GM19324 (cell line): ENCODE data around the gene S100A3.
"Not testable (repeated sequence)": the region's sequence is repeated elsewhere in the genome, so short reads cannot be mapped to it uniquely, and the experiment has no call there.

Experiments
- ATAC-seq: cut with Tn5 transposase; IDR thresholded peaks from one replicate; pipeline ENCODE4 v1.9.1; 2021; ENCODE audit warnings: mild to moderate bottlenecking, moderate library complexity; ENCODE audit not compliant: unreplicated experiment, low FRiP score

The S100A3 gene

DNA sequence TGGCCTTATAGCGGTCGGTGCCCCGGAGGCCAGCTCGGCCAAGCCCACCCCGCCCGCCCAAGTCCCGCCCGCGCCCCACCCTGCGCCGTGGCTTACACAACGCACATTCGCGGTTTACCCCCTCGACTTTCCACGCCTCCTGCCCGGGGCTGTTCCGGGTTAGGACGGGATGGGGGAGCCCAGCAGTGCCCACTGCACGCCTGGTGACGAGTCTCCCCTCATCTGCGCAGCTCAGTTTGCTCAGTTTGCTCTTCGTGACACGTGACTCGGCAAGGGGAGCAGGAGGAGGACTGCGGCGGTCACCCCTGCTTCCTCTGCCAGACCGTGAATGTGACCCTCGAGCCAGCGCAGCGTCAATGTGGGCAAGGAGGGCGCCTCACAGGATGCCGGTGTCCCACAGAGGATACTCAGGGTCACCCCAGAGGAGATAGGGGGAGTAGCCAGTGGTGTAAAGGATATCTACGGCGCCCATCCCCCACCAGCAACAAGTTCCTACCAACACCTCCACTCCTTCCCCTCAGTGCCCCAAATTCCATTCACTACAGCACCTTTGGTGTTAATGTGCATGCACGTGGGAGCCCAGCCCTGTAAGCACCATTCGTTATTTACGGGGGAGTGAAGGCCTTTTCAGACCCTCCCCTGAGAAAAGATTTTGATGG is 12.9 kb downstream of the S100A3 start:
- ATAC-seq: peak; percentile 55

DNA sequence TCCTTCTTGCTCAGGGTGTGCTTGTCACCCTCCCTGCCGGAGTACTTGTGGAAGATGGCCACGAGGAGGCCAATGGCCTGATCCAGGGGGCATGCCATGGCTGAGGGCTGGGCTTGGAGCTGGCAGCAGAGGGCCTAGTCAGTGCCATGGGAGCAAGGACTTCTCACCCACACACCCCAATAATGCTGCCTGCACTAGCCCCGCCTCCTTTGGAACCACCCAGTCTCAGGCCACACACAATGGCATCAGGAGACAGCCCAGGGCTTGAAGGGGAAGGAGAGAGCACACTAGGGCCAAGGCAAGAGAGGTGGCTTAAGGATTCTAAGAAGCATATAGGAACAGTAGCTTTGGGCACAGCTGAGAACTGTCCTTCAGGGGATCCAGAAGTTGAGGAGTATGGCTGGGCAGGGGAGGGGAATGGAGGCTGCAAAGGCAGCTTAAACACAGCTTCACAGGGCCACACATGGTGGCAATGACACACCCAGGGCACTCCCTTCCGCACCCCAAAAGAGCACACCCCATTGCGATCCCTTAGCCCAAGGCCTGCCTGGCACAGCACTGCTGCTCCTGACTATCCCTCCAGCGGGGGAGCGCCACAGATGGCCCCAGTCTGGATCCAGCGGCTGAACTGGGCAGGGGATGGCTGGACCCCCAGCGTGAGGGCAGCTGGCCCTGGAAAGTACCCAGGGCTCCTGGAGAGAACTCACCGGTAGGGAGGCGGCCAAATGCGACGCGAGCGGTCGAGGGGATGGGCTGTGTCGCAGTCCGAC is 13.6 kb downstream of the S100A3 start, which contains the start of gene S100A6:
TSS of gene S100A6 (minus strand) at position 750 of the 770 bp plus-strand sequence. CDS start at position 98, 652 bp downstream.
- ATAC-seq: no peak

DNA sequence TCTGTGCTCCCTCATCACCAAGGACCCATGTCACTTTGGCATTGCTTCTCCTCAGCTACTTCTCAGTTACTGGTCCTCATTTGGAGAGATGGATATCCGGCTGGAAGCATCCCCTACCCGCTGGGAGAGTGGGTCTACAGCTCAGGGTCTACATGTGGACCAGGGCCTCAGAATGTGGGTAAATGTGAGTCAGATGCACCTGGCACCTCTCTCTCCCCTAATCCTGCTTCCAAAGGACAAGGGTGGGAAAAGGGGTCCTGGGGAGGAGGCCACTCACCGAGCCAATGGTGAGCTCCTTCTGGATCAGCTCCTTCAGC is 14.2 kb downstream of the S100A3 start:
- no peak for ATAC-seq

DNA sequence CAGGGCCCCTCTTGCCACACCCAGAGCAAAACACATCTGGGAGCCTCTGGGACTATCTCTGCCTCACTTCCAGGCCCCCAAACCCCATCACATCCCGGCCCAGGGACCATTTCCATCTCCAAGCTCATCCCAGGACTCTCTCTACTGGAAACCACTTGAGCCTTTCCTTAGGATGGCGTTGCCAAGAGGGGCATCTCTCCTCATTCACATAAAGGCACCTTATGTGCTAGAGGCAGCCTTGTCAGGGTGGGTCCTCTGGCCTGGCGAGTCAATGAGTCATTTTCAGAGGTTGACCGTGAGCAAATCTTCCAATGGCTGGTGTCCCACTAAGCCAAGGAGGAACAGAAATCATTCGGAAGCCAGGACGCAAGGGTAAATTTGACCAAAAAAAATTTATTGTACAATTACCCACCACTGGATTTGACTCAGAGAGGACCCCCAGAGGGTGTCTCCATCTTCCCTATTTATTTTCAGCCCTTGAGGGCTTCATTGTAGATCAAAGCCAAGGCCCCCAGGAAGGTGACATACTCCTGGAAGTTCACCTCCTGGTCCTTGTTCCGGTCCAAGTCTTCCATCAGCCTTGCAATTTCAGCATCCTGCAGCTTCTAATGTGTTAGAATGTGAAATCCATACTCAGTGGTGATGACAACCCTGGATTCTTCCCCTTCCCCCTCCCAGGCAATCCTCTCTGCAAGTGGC is 14.7 kb downstream of the S100A3 start:
- ATAC-seq: no peak

DNA sequence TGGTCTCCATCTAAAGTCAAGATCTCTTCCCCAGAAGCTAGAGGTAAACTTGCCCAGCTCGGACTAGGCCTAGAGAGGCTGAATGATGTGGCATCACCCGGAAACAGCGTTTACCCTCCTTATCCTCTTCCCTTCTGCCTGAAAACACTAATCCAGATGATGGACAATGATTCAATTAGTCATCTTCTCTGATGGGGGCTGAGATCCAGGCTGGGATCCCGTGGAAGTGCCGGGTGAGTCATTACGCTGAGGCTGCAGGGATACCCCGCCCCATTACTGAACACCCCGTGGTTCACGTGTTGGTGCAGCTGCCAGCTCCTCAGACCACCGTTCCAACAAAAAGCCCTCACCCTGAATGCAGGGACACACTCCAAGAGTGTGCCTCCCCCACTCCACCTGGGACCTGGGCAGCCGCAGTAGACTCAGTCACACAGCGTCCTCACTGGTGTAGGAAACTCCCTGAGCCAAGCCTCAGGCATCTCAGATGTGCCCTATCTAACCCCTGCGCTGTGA is 15.3 kb downstream of the S100A3 start:
- no peak for ATAC-seq

DNA sequence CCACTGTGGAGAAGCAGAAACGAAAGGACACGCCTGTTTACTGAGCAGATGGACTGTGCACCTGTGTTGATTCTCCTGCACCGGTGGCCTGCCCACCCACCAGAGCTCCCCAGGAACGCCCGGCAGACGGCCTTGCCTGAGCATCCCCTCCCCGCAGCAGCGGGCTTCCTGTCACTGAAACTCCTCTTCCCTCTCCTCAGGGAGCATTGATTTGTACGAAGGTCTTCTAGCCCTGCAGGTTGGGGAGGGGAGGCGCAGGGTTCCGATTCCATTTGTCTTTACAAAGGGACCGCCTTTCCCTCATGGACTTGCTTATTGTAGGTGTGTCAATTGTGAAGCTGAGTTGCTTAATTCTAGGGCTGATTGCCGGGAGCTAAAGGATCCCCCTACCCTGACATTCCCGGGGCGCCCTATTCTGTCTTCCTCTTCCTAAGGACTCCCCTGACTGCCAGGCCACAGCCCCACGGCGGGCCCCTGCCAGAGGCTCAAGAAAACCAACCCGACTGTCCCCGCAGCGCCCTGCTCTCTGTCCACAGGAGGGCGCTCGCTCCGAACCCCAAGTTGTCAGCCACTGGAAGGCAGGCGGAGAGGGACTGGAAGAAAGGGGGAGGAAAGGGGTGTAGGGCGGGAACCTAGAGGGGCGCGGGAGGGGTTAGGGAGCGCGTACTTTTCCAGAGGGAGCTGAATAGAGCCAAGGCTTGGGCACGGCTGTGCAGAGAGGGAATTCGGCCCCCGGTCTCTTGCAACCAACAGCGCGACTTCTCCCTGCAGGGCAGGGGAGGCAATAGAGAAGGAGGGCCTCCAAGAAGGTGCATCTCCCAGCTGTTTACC is 16.1 kb downstream of the S100A3 start:
- no peak for ATAC-seq

DNA sequence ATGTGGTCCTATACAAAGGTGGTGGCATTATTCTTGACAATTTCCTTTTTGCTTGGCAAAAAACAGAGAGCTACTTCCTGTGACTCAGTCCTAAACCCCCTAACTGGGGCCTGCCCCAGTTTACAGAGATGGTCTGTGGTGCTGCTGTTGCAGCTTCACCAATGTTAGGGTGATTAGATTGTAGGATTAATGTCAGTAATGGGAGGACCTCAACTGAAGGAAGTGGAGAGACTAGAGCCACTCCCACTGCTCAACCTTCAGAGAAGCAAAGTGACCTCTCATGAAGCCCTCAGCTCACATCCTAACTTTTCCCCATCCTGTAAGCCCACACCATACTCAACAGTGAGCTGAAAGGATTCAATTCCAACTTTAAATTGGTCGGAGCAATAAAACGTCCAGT is 16.9 kb downstream of the S100A3 start:
- no peak for ATAC-seq

DNA sequence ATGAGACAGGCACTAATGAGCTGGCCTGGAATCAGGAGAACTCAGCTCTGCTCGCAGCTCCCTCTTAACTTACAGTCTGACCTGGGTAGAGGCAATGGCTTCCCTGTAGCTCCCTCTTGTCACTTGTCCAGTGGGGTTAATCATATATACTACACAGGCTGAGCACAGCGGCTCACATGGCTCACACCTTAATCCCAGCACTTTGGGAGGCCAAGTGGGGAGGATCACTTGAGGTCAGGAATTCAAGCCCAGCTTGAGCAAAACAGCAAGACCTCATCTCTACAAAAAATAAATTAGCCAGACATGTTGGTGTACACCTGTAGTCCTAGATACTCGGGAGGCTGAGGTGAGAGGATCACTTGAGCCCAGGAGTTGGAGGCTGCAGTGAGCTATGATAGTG is 17.4 kb downstream of the S100A3 start:
- ATAC-seq: no peak

DNA sequence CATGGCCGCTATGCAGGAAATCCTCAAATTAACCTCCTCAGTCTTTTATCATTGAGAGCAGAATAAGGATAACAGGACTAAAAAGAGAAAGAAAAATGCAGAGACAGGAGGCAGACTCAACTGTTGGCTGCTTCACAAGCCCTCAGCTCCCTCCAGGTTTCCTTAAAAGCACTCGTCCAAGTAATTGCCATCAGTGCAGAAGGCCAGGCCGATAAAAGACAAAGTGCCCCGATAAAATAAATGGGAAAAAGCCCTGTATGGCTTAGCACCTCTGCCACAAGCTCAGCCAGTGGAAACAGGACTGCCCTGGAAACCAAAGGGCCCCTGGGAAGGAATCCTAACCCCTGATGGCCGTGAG is 21.4 kb downstream of the S100A3 start:
- ATAC-seq: no peak

DNA sequence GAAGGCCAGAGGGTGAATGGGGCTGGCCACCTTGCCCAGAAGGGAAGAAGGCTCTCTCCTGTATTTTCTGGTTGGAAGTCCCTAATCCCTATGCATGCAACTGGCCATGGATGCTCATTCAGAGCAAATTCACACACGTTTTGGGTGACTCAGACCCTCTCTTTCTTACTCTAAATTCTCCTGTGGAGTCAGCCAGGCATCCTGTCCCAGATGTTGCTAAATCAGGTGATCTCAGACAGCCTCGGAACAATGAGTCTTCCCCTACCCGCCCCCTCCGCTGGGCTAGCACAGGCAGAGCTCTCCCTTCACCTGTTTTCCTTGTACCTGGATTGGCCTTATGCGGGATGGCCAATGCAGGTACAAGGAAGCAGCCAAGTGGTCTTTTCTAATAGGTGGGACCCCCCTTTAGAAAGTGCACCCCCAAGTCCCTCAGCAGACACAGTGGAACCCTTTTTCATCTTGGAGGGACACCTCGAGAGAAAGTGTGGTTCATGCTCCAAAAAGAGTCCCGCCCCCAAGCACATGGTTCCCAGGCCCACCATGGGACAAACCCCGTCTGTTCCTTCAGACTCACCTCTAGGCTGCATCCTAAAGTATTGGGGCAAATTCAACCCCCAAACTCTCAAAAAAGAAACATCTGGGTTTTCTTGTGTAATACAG is 21.9 kb downstream of the S100A3 start:
- ATAC-seq: no peak

DNA sequence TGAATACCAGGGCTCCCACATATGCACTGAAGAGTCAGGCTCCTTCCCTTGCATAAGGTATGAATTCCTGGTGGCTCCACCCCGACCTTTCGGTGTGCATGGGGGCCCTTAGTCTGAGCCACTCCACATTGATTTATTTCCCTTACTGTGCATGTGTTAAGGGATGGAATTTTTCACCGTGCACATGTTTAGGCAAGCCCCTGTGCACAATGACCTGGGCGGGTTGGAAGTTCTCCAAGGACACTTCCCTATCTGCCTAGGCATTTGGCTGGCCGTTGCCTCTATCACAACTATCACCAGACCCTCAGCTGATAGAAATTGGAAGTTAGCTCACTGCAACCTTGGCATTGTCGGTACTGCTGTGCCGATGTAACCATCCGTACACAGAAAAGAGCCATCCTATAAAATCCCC is 22.9 kb downstream of the S100A3 start:
- no peak for ATAC-seq

DNA sequence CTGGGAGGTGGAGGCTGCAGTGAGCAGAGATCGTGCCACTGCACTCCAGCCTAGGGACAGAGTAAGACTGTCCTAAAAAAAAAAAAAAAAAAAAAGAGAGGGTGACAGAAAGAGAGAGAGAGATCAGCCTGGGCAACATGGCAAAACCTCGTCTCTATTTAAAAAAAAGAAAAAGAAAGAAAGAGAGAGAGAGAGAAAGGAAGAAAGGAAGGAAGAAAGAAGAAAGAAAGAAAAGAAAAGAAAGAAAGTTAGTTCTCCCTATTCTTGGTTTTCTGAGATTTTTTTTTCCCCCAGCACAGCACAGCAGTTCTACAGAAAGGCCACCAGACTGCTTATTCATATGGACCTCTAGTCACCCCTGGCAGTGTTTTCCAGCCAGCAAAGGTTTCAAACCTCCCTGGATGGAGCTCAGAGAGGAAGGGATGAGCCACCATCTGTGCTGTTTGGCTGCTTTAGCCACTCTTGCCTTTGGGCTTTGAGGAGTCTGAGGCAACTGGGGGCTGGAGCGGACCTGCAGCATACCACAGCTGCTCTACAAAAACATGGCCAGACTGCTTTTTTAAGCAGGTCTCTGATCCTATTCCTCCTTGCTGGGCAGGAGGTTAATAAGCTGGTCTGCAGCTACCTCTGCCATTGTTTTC is 23.9 kb downstream of the S100A3 start:
- no peak for ATAC-seq

DNA sequence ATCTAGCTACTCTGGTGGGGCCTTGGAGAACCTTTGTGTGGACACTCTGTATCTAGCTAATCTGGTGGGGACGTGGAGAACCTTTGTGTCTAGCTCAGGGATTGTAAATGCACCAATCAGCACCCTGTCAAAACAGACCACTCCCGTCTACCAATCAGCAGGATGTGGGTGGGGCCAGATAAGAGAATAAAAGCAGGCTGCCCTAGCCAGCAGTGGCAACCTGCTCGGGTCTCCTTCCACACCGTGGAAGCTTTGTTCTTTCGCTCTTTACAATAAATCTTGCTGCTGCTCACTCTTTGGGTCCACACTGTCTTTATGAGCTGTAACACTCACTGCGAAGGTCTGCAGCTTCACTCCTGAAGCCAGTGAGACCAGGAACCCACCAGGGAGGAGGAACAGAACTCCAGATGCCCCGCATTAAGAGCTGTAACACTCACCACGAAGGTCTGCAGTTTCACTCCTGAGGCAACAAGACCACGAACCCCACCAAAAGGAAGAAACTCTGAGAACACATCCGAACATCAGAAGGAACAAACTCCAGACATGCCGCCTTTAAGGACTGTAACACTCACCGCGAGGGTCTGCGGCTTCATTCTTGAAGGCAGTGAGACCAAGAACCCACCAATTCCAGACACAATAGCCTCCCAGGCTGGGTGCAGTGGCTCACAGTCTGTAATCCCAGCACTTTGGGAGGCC is 26.6 kb downstream of the S100A3 start:
- ATAC-seq: not testable (repeated sequence)

DNA sequence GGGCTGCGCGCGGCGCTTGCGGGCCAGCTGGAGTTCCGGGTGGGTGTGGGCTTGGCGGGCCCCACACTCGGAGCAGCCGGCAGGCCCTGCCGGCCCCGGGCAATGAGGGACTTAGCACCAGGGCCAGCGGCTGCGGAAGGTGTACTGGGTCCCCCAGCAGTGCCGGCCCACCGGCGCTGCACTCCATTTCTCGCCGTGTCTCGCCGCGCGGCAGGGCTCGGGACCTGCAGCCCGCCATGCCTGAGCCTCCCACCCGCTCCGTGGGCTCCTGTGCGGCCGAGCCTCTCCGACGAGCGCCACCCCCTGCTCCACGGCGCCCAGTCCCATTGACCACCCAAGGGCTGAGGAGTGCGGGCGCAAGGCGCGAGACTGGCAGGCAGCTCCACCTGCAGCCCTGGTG is 27.2 kb downstream of the S100A3 start:
- ATAC-seq: not testable (repeated sequence)

DNA sequence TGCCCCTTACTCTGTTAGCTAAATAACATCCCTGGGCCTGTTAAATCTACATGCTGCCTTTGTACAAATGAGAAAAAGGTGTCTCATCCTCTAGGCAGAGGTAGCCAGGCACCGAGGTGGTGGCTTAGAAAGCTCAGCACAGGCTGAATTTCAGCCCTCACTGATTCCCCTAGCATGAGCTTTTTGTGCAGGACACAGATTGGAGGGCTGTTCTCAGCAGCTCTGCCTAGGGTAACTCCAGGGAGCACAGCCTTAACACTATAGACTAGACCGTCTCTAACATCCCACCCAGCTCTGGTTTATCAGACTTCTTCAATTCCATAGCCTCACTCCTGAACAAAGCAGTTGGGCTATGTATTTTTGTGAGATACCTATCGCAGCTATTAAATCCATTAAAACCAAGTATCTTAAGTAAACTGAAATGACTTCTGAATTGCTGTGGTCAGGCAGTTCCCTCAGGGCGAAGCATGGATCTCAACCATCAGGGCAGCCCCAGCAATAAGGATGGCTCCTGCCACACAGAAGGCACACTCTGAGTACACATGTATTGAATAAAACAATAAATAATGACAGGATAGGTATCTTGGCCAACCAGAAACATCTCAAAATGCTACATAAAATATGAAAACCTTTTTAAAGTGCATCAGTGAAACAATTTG is 28.1 kb downstream of the S100A3 start:
- no peak for ATAC-seq

DNA sequence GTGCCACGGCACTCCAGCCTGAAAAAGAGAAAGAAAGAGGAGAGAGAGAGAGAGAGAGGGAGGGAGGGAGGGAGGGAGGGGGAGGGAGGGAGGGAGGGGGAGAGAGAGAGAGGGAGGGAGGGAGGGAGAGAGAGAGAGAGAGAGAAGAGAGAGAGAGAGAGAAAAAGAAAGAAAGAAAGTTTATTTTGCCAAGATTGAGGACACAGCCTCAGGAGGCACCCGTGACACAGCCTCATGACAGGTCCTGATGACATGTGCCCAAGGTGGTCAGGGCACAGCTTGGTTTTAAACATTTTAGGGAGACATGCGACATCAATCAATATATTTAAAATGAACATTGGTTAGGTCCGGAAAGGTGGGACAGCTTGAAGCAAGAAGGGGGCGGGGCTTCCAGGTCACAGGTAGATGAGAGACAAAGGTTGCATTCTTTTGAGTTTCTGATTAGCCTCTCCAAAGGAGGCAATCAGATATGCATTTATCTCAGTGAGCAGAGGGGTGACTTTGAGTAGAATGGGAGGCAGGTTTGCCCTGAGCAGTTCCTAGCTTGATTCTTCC is 28.8 kb downstream of the S100A3 start:
- ATAC-seq: not testable (repeated sequence)

DNA sequence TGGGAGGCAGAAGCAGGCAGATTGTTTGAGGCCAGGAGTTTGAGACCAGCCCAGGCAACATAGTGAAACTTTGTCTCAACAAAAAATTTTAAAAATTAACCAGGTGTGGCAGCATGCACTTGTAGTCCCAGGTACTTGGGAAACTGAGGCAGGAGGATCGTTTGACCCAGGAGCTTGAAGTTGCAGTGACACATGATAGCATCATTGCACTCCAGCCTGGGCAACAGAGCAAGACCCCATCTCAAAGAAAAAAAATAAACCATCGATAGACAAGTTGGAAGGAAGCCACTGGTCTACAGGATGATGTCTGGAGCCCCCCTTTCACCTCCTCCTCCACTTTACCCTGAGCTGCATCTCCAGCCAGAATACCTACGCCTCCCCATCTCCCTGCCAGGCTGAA is 29.8 kb downstream of the S100A3 start:
- ATAC-seq: no peak
